GM18498 (cell line): ENCODE results near the gene SENP7.
"Not testable (repeated sequence)": the region's sequence is repeated elsewhere in the genome, so short reads cannot be mapped to it uniquely, and the experiment has no call there.

Source experiments
- ATAC-seq: cut with Tn5 transposase; IDR thresholded peaks from one replicate; pipeline ENCODE4 v1.9.1; 2021; ENCODE audit warnings: mild to moderate bottlenecking, moderate library complexity; ENCODE audit not compliant: unreplicated experiment

SENP7 gene

GRCh38 chr3:101362406-101362805 lies 150.6 kb downstream of the SENP7 start:
- no peak for ATAC-seq

- no peak for ATAC-seq
These were observed 161.2 kb downstream of the SENP7 start for GRCh38 chr3:101351829-101352228.

- no peak for ATAC-seq
These were observed 172.4 kb downstream of the SENP7 start for GRCh38 chr3:101340591-101340990.

- ATAC-seq: no peak
These were observed 179.1 kb downstream of the SENP7 start for GRCh38 chr3:101333883-101334282.

- ATAC-seq: no peak
These were observed 183.9 kb downstream of the SENP7 start for GRCh38 chr3:101329016-101329673.

GRCh38 chr3:101325393-101326134 lies 187.4 kb downstream of the SENP7 start:
- ATAC-seq: no peak

- no peak for ATAC-seq
These were observed 192.5 kb downstream of the SENP7 start, which contains the start of gene IMPG2 for GRCh38 chr3:101320475-101320874. TSS of gene IMPG2 (minus strand) at chr3:101320575. CDS start at chr3:101320372, 203 bp downstream.

- no peak for ATAC-seq
These were observed 193.5 kb downstream of the SENP7 start for GRCh38 chr3:101319531-101319930.

- no peak for ATAC-seq
These were observed 200.5 kb downstream of the SENP7 start for GRCh38 chr3:101312545-101312944.

GRCh38 chr3:101311676-101312075 lies 201.3 kb downstream of the SENP7 start:
- ATAC-seq: no peak

- no peak for ATAC-seq
These were observed 202.0 kb downstream of the SENP7 start for GRCh38 chr3:101310978-101311375.

- ATAC-seq: not testable (repeated sequence)
These were observed 204.8 kb downstream of the SENP7 start for GRCh38 chr3:101308147-101308772.

- no peak for ATAC-seq
These were observed 209.2 kb downstream of the SENP7 start for GRCh38 chr3:101303836-101304235.

GRCh38 chr3:101303089-101303731 lies 209.8 kb downstream of the SENP7 start:
- no peak for ATAC-seq

- ATAC-seq: no peak
These were observed 212.9 kb downstream of the SENP7 start for GRCh38 chr3:101300073-101300472.

- no peak for ATAC-seq
These were observed 221.0 kb downstream of the SENP7 start for GRCh38 chr3:101292027-101292426.

GRCh38 chr3:101288294-101288693 lies 224.7 kb downstream of the SENP7 start:
- no peak for ATAC-seq

GRCh38 chr3:101284757-101285156 lies 228.3 kb downstream of the SENP7 start:
- ATAC-seq: no peak

- no peak for ATAC-seq
These were observed 231.4 kb downstream of the SENP7 start for GRCh38 chr3:101281521-101282030.

GRCh38 chr3:101279765-101280385 lies 233.1 kb downstream of the SENP7 start:
- ATAC-seq: no peak

GRCh38 chr3:101279162-101279561 lies 233.8 kb downstream of the SENP7 start:
- ATAC-seq: no peak
